ENCODE measurements around the gene ZNF750.

Gene ZNF750

DNA sequence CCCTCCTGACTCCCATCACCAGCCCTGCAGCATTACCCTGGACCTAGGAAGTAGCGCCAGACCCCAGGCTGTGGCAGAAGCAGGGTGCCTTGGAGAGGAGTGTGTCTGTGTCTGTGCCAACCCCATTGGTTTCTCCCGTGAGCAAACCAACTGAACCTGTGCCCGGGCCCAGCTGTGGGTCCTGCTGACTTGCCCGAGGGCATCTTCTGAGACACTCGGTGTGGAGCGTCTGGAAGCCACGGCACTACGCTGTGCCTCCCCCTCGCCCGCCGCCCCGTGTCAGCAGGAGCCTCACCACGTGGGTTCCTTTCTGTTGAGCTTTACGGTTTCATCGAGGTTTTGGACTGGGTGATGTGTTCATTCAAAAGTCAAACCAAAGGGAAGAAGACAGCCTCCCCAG is 27.8 kb downstream of the ZNF750 start:
- DNase-seq (ENCODE audit: low read depth), result no peak

DNA sequence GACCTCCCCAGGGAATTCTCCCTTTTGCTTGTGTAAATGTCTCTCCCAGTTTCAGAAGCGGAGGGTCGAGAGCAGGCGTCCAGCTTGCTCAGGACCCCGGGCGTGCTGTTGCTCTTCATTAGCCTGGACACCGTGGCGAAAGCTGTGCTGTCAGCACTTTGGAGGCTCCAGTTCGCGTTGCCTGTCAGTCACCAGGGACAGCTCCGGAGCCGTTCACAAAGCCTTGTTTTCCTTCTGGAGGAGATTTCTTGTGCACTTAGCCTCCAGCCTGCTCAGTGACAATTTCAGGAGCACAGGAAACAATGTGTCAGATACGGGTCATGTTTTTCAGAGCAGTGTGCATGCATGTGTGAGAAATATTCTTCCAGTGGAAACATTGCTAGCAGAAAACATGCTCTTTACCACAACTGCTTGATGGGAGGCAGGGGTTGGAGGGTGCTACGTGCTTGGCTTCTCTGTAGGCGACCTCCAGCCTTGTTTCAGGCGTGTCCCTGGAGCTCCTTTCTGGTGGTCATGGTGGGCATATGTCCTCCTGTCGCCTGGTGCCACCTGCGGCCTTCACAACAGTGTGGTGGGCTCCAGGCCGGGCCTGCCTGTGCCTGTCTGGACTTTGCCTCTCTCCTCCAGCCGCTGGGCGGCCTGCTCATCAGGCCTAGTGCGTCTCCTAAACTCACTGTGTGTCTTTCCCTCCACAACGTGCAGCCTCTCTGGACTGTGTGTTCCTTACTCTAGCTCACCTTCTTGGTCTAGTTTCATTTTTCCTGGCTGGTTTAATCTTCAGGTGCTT is 29.0 kb downstream of the ZNF750 start:
- DNase-seq (ENCODE audit: low read depth), result no peak

DNA sequence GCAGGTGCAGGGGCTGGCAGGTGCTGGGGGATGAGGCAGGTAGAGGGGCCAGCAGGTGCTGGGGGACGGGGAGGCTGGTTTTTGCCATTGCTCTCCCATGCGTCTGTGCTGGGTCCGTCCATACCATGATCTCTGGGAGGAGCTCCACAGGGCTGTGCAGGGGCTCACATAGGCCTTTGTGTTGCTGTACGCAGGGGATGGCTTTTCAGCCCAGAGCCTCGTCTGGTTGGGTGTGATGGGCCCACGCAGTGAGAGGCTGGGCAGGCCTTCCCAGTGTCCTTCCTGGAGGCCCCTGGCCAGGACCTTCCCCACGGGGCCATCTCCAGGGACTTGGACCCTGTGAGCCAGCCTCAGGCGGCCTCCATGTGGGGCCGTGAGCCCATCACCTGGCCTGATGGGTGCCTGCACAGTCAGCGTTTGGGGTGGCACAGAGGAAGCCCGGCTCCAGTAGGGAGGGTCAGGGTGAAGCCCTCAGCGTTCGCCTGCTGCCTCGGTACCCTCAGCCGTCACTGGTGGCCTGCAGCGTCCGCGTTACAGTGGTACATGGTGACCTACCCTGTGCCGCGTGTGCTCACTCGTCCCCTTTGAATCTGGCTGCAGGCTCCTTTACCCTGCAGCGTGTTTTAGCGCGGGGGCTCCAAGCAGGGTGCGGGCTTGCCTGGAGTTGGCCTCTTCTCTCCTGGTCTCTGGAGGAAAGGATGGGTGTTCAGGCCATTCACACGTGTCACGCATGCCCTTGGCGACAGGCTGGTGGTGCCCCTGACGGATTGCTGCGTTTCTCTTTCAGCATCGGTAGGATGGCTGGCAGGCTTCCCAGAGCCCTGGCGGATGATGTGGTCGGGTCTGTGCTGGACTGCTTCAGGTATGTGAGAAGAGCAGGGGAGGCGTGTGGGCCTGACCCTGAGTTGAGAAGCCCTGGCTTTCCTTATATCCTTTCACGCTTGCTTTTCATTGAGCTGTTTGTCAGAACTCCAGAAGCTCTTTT is 30.6 kb downstream of the ZNF750 start:
- DNase-seq (ENCODE audit: low read depth), result no peak

DNA sequence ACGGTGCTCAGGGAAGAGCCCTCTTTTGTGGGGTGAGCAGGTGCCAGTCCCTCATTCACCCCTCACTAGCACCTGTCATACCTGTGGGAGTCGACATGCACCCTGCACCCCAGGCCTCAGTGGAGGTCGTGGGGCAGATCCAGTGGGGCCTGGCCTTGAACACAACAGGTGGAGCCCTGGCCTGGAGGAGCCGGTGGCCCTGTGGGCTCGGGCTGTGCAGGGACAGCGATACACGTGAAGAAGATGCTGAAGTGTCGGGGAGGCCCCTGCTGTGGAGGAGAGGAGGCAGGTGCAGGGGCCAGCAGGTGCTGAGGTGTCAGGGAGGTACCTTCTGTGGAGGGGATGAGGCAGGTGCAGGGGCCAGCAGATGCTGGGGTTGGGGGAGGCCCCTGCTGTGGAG is 31.8 kb downstream of the ZNF750 start:
- DNase-seq (ENCODE audit: low read depth), result no peak

DNA sequence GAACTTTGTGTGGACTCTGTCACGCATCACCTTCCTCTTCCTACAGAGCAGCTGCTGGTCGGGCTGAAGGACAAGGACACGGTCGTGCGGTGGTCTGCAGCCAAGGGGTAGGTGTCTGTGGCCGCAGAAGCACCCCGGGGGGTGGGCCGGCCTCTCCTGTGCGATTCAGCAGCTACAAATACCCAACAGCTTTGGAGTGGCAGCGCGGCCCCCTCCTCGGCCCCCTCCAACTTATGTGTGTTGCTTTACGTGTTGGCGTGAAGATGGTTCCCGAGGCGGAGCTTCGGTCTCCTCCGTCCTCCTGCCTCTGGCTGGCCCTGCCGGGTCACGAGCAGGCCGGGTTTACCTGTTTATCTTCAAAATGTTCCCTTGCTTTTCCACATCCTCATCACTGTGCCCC is 32.3 kb downstream of the ZNF750 start:
- DNase-seq (ENCODE audit: low read depth), result no peak

DNA sequence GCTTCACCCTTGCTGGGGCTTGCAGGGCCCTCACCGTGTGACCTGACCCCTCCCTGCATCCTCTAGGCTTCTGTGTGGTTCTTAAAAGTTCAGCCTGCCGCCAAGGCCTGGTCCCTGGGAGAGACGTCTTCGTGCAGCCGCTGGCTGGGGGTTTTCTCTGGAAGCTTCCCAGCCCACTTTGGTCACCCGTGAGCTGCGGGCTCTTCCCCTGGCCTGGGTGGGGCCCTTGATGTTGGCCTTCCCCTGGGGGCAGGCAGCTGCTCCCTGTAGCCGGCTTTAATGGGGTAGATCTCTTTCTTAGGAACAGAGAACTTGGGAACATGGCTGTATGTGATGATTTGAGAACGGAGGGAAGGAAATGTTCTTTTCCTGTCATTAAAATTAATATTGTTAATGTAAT is 32.7 kb downstream of the ZNF750 start:
- no peak for DNase-seq (ENCODE audit: low read depth)

DNA sequence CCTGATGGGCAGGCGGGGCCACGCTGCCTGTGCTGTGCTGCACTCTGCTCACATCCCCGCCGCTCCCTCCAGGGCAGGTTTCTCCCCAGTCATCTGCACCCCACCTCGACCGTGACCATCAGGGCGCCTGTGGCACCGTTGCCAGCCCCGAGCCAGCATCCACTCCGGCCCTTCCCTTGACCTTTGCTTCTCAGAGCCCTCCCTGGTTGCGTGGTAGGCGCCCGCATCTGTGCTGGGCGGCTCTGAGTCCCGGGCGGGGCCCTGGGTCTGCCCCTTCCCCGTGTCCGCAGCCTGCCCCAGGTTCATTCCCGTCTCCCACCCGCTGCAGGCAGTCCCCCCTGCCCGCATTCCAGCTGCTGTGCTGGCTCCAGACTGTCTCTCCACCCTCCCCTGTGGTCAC is 33.2 kb downstream of the ZNF750 start:
- no peak for DNase-seq (ENCODE audit: low read depth)

DNA sequence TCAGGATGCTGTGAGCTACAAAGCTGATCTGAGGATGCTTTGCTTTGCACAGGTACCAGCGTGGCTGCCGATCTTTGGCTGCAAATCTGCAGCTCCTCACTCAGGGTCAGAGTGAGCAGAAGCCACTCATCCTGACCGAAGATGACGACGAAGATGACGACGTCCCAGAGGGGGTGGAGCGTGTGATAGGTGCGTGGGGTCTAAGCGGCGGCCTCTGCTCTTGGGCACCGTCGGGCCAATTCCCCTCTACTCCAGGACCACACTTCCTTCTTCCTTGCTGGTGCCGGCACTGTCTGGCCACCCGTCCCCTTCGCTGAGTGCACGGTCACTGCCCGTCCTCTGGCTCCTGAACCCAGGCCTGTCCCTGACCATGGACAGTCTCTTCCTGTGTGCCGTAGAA is 34.0 kb downstream of the ZNF750 start:
- DNase-seq (ENCODE audit: low read depth), result no peak

DNA sequence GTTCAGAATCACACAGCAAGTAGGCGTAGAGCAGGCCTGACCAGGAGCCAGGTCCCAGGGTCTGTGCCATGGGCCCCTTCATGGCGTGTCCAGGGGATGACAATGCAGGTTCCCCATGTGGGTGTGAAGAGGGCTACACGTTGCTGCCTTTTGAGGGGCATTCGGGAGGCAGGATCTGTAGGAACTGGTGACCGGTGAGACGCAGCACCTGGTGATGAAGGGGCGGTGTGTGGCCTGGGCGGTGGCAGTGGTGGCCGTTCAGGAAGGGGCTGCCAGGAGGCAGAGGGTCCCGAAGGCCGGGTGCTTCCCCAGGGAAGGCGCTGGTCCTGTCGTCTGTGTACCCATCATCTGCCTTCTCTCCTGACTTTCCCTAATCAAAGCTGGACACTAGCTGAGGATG is 34.6 kb downstream of the ZNF750 start:
- no peak for DNase-seq (ENCODE audit: low read depth)

DNA sequence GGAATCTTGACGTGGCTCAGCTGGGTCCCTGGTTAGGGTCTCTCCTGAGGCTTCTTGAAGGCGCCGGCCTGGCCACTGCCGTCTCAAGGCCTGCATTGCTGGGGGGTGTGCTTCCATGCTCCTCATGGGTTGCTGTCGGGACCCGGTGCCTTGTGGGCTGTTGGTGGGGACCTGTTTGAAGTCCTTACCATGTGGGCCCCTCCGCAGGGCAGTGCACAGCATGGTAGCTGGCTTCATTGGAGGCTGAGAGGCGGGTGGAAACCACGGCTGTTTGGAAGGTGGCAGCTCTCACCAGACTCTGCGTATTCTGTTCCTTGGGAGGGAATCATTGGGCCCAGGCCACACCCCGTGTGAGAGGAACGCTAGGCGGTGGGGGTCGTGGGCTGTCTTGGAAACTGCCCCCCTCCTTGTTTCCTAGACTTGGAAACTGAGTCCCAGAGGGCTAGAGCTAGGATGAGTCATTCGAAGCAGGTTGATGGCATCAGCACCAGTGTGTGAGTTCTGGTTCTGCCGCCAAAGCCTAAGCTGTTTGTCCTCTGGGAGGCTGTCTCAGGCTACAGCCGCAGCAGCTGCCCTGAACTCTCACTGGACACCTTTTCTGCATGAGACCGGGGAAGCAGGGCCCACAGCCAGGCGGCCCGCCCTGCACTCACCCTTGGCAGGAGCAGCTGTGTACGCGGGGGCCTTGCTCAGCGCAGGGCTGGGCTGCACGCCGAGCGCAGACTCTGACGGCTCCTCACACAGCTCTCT is 35.2 kb downstream of the ZNF750 start:
- no peak for DNase-seq (ENCODE audit: low read depth)

DNA sequence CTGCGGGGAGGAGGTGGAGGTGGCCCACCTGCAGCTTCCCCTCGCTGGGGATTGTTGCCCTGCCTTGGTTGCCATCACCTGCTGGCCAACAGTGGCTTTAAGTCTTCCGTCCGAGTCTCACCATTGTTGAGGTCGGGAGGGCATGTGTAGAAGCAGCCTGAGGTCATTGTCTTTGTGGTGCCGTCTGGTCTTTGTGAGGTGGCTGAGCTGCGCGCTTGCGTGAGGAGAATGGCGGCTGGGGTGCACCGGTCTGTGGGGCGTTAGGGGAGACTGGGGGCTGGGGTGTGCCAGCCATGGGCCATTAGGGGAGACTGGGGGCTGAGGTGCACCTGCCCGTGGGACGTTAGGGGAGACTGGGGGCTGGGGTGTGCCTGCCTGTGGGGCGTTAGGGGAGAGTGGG is 36.2 kb downstream of the ZNF750 start:
- DNase-seq (ENCODE audit: low read depth), result no peak

DNA sequence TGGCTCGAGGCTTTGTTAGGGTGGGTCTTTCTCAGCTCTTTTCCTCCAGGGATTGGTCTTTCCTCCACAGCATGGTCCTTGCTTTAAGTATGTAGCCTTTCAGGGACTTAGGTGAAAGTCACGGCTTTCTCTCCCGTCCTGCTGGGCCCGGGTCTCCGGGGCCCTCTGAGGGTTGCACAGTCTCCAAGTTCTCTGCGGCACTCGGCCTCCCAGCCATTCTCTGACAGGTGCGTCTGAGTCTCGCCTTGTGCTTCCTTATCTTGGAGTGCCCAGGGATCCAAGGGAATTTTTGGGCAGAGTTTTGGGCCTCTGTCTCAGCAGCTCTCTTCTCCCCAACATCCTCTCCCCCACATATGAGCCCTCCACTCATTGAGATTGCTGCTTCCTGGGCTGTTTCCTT is 36.6 kb downstream of the ZNF750 start:
- DNase-seq (ENCODE audit: low read depth), result no peak

DNA sequence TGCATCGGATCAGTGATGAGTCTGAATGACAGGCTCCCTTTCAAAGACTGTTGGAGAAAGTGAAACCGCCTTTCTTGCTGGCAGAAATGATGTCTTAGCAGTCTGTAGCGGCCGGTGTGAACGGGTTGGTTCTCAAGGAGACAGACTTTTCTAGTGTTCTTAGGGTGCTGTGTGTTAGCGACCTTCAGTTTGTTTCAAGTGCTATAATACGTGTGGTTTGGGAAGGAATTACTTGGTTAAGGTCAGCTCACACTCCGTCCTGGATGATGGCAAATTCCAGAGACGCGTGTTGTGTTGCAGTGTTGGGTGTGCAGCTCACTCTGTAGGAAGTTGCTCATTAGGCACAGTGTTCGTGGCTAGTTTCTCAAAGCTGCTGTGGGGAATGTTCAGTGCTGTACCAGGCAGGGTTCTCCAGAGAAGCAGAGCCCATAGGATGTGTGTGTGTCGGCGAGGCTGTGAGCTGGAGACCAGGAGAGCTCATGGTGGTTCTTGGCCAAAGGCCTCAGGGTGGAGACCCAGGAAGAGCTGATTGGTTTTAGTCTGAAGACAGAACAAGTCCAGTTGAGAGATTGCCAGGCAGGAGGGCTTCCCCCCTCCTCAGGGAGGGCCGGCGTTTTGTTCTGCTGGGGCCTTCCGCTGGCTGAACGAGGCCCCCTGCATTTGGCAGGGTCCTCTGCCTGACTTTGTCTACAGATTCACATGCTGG is 37.6 kb downstream of the ZNF750 start:
- DNase-seq (ENCODE audit: low read depth), result no peak

DNA sequence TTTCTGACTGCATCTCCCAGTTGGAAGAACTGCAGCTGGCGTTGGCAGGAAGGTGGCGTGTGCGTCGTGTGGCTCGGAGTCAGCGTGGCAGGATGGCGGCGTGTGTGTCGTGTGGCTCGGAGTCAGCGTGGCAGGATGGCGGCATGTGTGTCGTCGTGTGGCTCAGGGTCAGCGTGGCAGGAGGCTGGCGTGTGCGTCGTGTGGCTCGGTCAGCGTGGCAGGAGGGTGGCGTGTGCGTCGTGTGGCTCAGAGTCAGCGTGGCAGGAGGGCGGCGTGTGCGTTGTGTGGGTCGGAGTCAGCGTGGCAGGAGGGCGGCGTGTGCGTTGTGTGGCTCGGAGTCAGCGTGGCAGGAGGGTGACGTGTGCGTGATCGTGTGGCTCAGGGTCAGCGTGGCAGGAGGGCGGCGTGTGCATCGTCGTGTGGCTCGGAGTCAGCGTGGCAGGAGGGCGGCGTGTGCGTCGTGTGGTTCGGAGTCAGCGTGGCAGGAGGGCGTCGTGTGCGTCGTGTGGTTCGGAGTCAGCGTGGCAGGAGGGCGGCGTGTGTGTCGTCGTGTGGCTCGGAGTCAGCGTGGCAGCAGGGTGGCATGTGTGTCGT is 38.3 kb downstream of the ZNF750 start:
- DNase-seq (ENCODE audit: low read depth), result no peak

DNA sequence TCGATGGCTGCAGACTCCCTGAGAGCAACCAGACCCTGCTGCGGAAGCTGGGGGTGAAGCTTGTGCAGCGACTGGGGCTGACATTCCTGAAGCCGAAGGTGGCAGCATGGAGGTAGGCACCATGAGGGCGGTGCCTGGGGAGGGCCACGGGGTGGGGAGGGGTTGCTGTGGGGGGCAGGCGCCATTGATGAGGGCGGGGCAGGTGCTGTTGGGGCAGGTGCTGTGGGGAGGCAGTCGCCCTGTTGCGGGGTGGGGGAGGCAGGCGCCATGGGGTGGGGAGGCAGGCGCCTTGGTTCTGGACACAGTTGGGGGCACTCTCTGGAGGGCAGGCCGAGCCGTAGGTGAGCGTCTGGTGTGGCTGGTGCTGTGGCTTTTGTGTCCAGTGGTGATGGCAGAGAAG is 38.9 kb downstream of the ZNF750 start:
- DNase-seq (ENCODE audit: low read depth), result no peak

DNA sequence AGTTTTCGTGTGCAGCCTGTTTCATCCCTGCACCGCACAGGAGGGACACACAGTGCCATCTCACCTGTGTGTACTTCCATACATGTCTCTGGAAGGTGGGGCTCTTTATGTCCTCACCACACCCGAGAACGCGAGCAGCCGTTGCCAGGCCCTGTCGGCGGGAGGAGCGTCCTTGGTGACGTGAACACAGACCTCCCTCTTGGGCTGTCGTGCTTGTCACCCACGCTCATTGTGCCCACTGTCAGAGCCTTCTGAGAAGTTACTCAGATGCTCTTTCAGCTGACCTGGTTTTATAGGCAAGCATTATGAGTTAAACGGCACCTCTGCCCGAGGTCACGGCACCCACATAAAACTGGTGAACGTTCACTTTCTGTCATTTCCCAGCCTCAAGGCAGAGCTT is 40.2 kb downstream of the ZNF750 start:
- DNase-seq (ENCODE audit: low read depth), result no peak

DNA sequence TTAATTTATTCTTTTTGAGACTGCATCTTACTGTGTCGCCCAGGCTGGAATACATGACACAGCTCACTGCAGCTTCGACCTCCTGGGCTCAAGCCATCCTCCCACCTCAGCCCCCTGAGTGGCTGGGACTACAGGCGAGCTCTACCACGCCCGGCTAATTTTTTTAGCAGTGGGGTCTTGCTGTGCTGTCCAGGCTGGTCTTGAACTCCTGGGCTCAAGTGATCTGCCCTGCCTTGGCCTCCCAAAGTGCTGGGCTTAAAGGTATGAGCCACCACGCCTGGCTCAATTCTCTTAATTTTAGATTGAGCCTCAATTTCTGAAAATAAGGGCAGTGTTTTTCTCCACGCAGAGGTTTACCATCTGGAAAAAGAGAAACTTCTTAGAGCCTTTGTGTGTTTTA is 41.1 kb downstream of the ZNF750 start:
- no peak for DNase-seq (ENCODE audit: low read depth)

DNA sequence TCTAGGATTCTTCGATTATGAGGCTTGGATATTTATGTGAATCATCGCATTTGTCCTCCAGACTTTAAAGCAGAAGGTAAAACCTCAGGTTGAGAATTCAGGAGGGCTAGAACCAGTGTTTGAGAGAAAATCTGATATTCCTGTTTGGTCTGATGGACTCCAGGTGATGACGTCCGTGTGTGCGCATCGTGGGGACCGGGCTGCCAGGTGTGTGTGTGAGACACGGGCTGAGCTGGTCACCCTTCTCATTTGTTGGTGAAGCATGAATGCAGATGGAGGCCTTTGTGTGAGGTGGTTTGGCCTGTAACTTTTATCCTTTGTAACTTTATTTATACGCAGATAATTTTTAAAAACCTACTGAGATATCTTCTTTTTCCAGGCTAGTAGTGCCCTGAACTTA is 42.8 kb downstream of the ZNF750 start:
- no peak for DNase-seq (ENCODE audit: low read depth)

DNA sequence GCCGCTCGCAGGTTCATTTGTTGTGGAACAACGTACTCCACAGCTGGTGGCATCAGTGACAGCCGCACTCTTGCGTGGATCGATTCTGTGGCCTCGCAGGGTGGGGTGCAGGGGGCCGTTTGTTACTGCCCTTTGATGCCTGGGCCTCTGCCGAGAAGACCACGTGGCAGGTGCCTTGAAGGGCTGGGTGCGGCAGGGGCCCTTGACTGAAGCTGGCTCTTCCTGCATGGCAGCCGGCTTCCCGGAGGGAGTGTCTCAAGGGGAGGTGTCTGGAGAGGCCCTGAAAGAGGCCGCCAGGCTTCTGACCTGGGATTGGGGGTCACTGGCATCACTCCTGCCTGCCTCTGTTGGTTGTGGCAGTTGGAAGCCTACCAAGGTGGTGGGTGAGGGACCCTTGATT is 44.2 kb downstream of the ZNF750 start:
- no peak for DNase-seq (ENCODE audit: low read depth)

DNA sequence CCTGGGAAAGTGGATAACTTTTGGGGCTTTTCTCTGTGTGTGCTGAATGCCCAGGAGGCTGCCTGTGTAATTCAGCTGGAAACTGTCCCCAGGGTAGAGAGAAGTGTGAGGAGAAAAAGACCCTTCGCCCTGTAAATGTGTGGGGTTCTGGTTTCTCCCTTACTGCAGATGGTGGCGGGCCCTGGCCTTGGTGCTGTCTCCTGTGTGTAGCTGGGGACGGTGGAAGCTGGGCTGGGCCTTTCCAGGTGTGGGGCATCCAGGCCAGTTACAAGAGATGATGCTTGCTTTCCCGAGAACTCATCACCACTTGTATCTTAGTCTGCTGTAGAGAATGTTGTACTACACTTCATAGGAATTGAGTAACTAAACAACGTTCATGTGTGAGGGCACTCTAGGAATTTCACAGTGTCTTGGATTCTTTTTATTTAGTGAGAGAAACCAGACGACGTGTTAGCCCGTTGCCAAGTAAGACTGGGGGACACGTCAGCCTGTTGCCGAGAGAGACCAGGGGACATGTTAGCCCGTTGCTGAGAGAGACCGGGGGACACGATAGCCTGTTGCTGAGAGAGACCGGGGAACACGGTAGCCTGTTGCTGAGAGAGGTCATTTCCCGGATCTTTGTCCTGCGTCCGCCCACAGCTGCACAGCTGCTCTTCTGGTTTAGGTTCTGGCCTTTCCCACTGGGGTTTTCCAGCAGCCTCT is 44.9 kb downstream of the ZNF750 start:
- DNase-seq (ENCODE audit: low read depth), result no peak
